ENCODE results near the gene DKK1.

DKK1 gene

GRCh38 chr10:52283174-52283573 is 30.9 kb upstream of the DKK1 start:
- no peak overlapping the region for H3K9ac ChIP-seq
- H3K27me3 ChIP-seq: no peaks in the 10 kb centered on the region
- H3K4me3 ChIP-seq: no peak overlapping the region
- H3K4me1 ChIP-seq: no peaks in the 10 kb centered on the region
- H3K4me2 ChIP-seq: no peak overlapping the region
- no peak overlapping the region for H3K27ac ChIP-seq
- H3K36me3 ChIP-seq: no peaks in the 10 kb centered on the region
- H3K9me3 ChIP-seq (replicated peaks in 1 of 11): peaks cover 0 to 6% (median 5%) of the 10 kb centered on the region in 11 experiments; a peak in 10 of 22 replicates
- TF ChIP-seq Cebpa-rat (IDR thresholded peaks at IDR 0.05): no peak
- no peaks in the 10 kb centered on the region for H4K20me1 ChIP-seq

GRCh38 chr10:52284416-52285013 is 29.6 kb upstream of the DKK1 start:
- no peak overlapping the region for H3K4me3 ChIP-seq
- no peak overlapping the region for H3K4me2 ChIP-seq
- H3K4me1 ChIP-seq: no peaks in the 10 kb centered on the region
- H3K27ac ChIP-seq: no peak overlapping the region
- H3K36me3 ChIP-seq: no peaks in the 10 kb centered on the region
- no peaks in the 10 kb centered on the region for H3K9me3 ChIP-seq (replicated peaks in 1 of 11)
- no peak overlapping the region for H3K9ac ChIP-seq
- no peak for TF ChIP-seq Cebpa-rat (IDR thresholded peaks at IDR 0.05)
- H4K20me1 ChIP-seq: no peaks in the 10 kb centered on the region
- no peaks in the 10 kb centered on the region for H3K27me3 ChIP-seq

GRCh38 chr10:52287866-52288265 is 26.2 kb upstream of the DKK1 start:
- Histone ChIP-seq H3K4me1 (no peaks in the 10 kb centered on the region), H3K27ac (no peak overlapping the region), H3K36me3 (no peaks in the 10 kb centered on the region), H3K4me3 (no peak overlapping the region), H3K4me2 (no peak overlapping the region), H3K9me3 (replicated peaks in 1 of 11) (no peaks in the 10 kb centered on the region), H4K20me1 (no peaks in the 10 kb centered on the region), H3K27me3 (no peaks in the 10 kb centered on the region), H3K9ac (no peak overlapping the region)
- no peak for TF ChIP-seq Cebpa-rat (IDR thresholded peaks at IDR 0.05)

GRCh38 chr10:52297747-52298146 is 16.3 kb upstream of the DKK1 start:
- H3K27me3 ChIP-seq: no peaks in the 10 kb centered on the region
- no peak overlapping the region for H3K27ac ChIP-seq
- H3K9me3 ChIP-seq (replicated peaks in 1 of 11): no peaks in the 10 kb centered on the region
- no peak overlapping the region for H3K9ac ChIP-seq
- no peak overlapping the region for H3K4me2 ChIP-seq
- TF ChIP-seq Cebpa-rat (IDR thresholded peaks at IDR 0.05): no peak
- H4K20me1 ChIP-seq: no peaks in the 10 kb centered on the region
- no peaks in the 10 kb centered on the region for H3K4me1 ChIP-seq
- no peak overlapping the region for H3K4me3 ChIP-seq
- H3K36me3 ChIP-seq: no peaks in the 10 kb centered on the region

GRCh38 chr10:52300599-52301277 is 13.3 kb upstream of the DKK1 start:
- Histone ChIP-seq H4K20me1 (no peaks in the 10 kb centered on the region), H3K4me1 (no peaks in the 10 kb centered on the region), H3K27me3 (no peaks in the 10 kb centered on the region), H3K9me3 (replicated peaks in 1 of 11) (no peaks in the 10 kb centered on the region), H3K27ac (no peak overlapping the region), H3K4me2 (no peak overlapping the region), H3K36me3 (no peaks in the 10 kb centered on the region), H3K9ac (no peak overlapping the region), H3K4me3 (no peak overlapping the region)
- no peak for TF ChIP-seq Cebpa-rat (IDR thresholded peaks at IDR 0.05)

GRCh38 chr10:52308251-52309031 is 5.6 kb upstream of the DKK1 start:
- peak overlapping the region; percentile 18 to 74 (median 55); a peak in 20 of 22 replicates for H3K9ac ChIP-seq
- H3K27me3 ChIP-seq: peaks cover 13 to 27% (median 23%) of the 10 kb centered on the region in 11 experiments; a peak in 21 of 22 replicates
- H3K4me3 ChIP-seq: peak overlapping the region; percentile 54 to 68 (median 60)
- H3K4me2 ChIP-seq: peak overlapping the region; percentile 77 to 96 (median 92)
- TF ChIP-seq Cebpa-rat (IDR thresholded peaks at IDR 0.05): no peak
- no peaks in the 10 kb centered on the region for H3K9me3 ChIP-seq (replicated peaks in 1 of 11)
- H3K4me1 ChIP-seq: peaks cover 6 to 13% (median 9%) of the 10 kb centered on the region in 10 experiments; a peak in 19 of 20 replicates
- H4K20me1 ChIP-seq: no peaks in the 10 kb centered on the region; a peak in 1 of 22 replicates
- H3K36me3 ChIP-seq: no peaks in the 10 kb centered on the region
- H3K27ac ChIP-seq: 0 out of 22 replicates have a peak overlapping the region, but pooled peaks of 2 of the 11 experiments have one; percentile 19 to 32

GRCh38 chr10:52312942-52313255 is 1.2 kb upstream of the DKK1 start:
- TF ChIP-seq Cebpa-rat (IDR thresholded peaks at IDR 0.05): no peak
- peaks cover 20 to 42% (median 36%) of the 10 kb centered on the region in 11 experiments; a peak in 21 of 22 replicates for H3K27me3 ChIP-seq
- peak overlapping the region; percentile 60 to 77 (median 70); a peak in 17 of 20 replicates for H3K4me3 ChIP-seq
- H3K27ac ChIP-seq: no peak overlapping the region
- H3K4me2 ChIP-seq: peak overlapping the region; percentile 81 to 99 (median 94)
- H4K20me1 ChIP-seq: no peaks in the 10 kb centered on the region; a peak in 1 of 22 replicates
- H3K4me1 ChIP-seq: peaks cover 13 to 45% (median 31%) of the 10 kb centered on the region in 10 experiments; a peak in 19 of 20 replicates
- no peaks in the 10 kb centered on the region for H3K36me3 ChIP-seq
- no peaks in the 10 kb centered on the region for H3K9me3 ChIP-seq (replicated peaks in 1 of 11)
- H3K9ac ChIP-seq: peak overlapping the region in 1 of 11 experiments; percentile 76; a peak in 1 of 22 replicates

- H3K36me3 ChIP-seq: no peaks in the 10 kb centered on the region
- no peak for TF ChIP-seq Cebpa-rat (IDR thresholded peaks at IDR 0.05)
- peak overlapping the region; percentile 51 to 77 (median 66); a peak in 19 of 22 replicates for H3K9ac ChIP-seq
- peak overlapping the region; percentile 81 to 99 (median 94) for H3K4me2 ChIP-seq
- peaks cover 20 to 40% (median 35%) of the 10 kb centered on the region in 11 experiments; a peak in 21 of 22 replicates for H3K27me3 ChIP-seq
- H3K4me3 ChIP-seq: peak overlapping the region; percentile 60 to 77 (median 70)
- H3K9me3 ChIP-seq (replicated peaks in 1 of 11): no peaks in the 10 kb centered on the region
- H3K27ac ChIP-seq: no peak overlapping the region; a peak in 2 of 22 replicates
- peaks cover 17 to 49% (median 36%) of the 10 kb centered on the region in 10 experiments; a peak in 19 of 20 replicates for H3K4me1 ChIP-seq
- no peaks in the 10 kb centered on the region; a peak in 1 of 22 replicates for H4K20me1 ChIP-seq
Measured at GRCh38 chr10:52313256-52313932, 687 bp upstream of the DKK1 start.

All from BLaER1 treated with 17β-estradiol and CSF1 and Interleukin-3, amounts not matched to agents 10 nM and 100 nM (cell line).